ENCODE results near the gene RAB40B.
A peak's percentile ranks its signal among the peaks of the same experiment; 100 is the strongest.

Gene RAB40B

GRCh38 chr17:82723169-82723807, 24.8 kb upstream of the RAB40B start:
- Mint-ChIP-seq H3K27me3 (no peaks in the 10 kb centered on the region), H3K27ac (no peak overlapping the region), H3K4me3 (no peak overlapping the region), H3K4me1 (peaks cover under 1% of the 10 kb centered on the region), H3K36me3 (peaks cover 51% of the 10 kb centered on the region), H3K9me3 (no peaks in the 10 kb centered on the region)
- ATAC-seq, result no peak

- Mint-ChIP-seq H3K4me1 (peaks cover 9% of the 10 kb centered on the region), H3K9me3 (no peaks in the 10 kb centered on the region), H3K27ac (no peak overlapping the region), H3K36me3 (peaks cover 43% of the 10 kb centered on the region), H3K27me3 (no peaks in the 10 kb centered on the region), H3K4me3 (no peak overlapping the region)
- ATAC-seq, result no peak
Measured at GRCh38 chr17:82722341-82723013, 24.0 kb upstream of the RAB40B start.

- H3K27ac Mint-ChIP-seq, result no peak overlapping the region
- ATAC-seq, result no peak
- H3K4me3 Mint-ChIP-seq, result no peak overlapping the region
Measured at GRCh38 chr17:82720204-82720603, 21.7 kb upstream of the RAB40B start.

GRCh38 chr17:82718986-82719685, 20.6 kb upstream of the RAB40B start:
- no peaks in the 10 kb centered on the region for H3K27me3 Mint-ChIP-seq
- H3K36me3 Mint-ChIP-seq, result peaks cover 29% of the 10 kb centered on the region
- H3K9me3 Mint-ChIP-seq, result no peaks in the 10 kb centered on the region
- H3K4me3 Mint-ChIP-seq, result no peak overlapping the region
- no peak overlapping the region for H3K27ac Mint-ChIP-seq
- ATAC-seq, result no peak
- peaks cover 23% of the 10 kb centered on the region for H3K4me1 Mint-ChIP-seq

More at GRCh38 chr17:82720204-82720603, 21.7 kb upstream of the RAB40B start:
- H3K36me3 Mint-ChIP-seq, result peaks cover 29% of the 10 kb centered on the region
- H3K4me1 Mint-ChIP-seq, result peaks cover 23% of the 10 kb centered on the region
- H3K9me3 Mint-ChIP-seq, result no peaks in the 10 kb centered on the region
- H3K27me3 Mint-ChIP-seq, result no peaks in the 10 kb centered on the region

- peak within 1 kb of the TSS; percentile 79 for H3K27ac Mint-ChIP-seq
- peak; percentile 94 for ATAC-seq
- peak within 1 kb of the TSS; percentile 91 for H3K4me3 Mint-ChIP-seq
Measured at GRCh38 chr17:82716203-82717010, 17.9 kb upstream of the RAB40B start, which contains the start of gene FN3KRP. FN3KRP (plus strand) TSS chr17:82716706; CDS start chr17:82716756, 50 bp downstream.

GRCh38 chr17:82713071-82713723, 14.7 kb upstream of the RAB40B start:
- H3K4me1 Mint-ChIP-seq, result peaks cover 24% of the 10 kb centered on the region
- peaks cover 9% of the 10 kb centered on the region for H3K27me3 Mint-ChIP-seq
- H3K27ac Mint-ChIP-seq, result no peak overlapping the region
- no peaks in the 10 kb centered on the region for H3K9me3 Mint-ChIP-seq
- H3K36me3 Mint-ChIP-seq, result no peaks in the 10 kb centered on the region
- H3K4me3 Mint-ChIP-seq, result no peak overlapping the region
- no peak for ATAC-seq

More at GRCh38 chr17:82716203-82717010, 17.9 kb upstream of the RAB40B start, which contains the start of gene FN3KRP:
- Mint-ChIP-seq H3K4me1 (peaks cover 23% of the 10 kb centered on the region), H3K36me3 (peaks cover 12% of the 10 kb centered on the region), H3K27me3 (peaks cover 8% of the 10 kb centered on the region), H3K9me3 (no peaks in the 10 kb centered on the region)

- Mint-ChIP-seq H3K27me3 (peaks cover 9% of the 10 kb centered on the region), H3K36me3 (no peaks in the 10 kb centered on the region), H3K4me1 (peaks cover 14% of the 10 kb centered on the region), H3K27ac (no peak overlapping the region), H3K4me3 (no peak overlapping the region), H3K9me3 (no peaks in the 10 kb centered on the region)
- no peak for ATAC-seq
Measured at GRCh38 chr17:82710499-82711232, 12.2 kb upstream of the RAB40B start.

- no peak for ATAC-seq
- H3K27ac Mint-ChIP-seq, result no peak overlapping the region
- H3K9me3 Mint-ChIP-seq, result no peaks in the 10 kb centered on the region
- peaks cover 12% of the 10 kb centered on the region for H3K4me1 Mint-ChIP-seq
- peaks cover 9% of the 10 kb centered on the region for H3K27me3 Mint-ChIP-seq
- no peaks in the 10 kb centered on the region for H3K36me3 Mint-ChIP-seq
- H3K4me3 Mint-ChIP-seq, result no peak overlapping the region
Measured at GRCh38 chr17:82709676-82710498, 11.4 kb upstream of the RAB40B start.

GRCh38 chr17:82709024-82709675, 10.7 kb upstream of the RAB40B start:
- no peak overlapping the region for H3K4me3 Mint-ChIP-seq
- peaks cover 11% of the 10 kb centered on the region for H3K27me3 Mint-ChIP-seq
- no peaks in the 10 kb centered on the region for H3K36me3 Mint-ChIP-seq
- H3K9me3 Mint-ChIP-seq, result no peaks in the 10 kb centered on the region
- H3K4me1 Mint-ChIP-seq, result peaks cover 12% of the 10 kb centered on the region
- ATAC-seq, result peak; percentile 17
- no peak overlapping the region for H3K27ac Mint-ChIP-seq

GRCh38 chr17:82705756-82706155, 7.3 kb upstream of the RAB40B start:
- Mint-ChIP-seq H3K9me3 (no peaks in the 10 kb centered on the region), H3K27me3 (peaks cover 9% of the 10 kb centered on the region), H3K4me1 (peaks cover 12% of the 10 kb centered on the region), H3K4me3 (no peak overlapping the region), H3K27ac (no peak overlapping the region), H3K36me3 (no peaks in the 10 kb centered on the region)
- no peak for ATAC-seq

GRCh38 chr17:82704886-82705285, 6.4 kb upstream of the RAB40B start:
- ATAC-seq, result no peak
- Mint-ChIP-seq H3K4me1 (peaks cover 12% of the 10 kb centered on the region), H3K9me3 (no peaks in the 10 kb centered on the region), H3K4me3 (no peak overlapping the region), H3K27me3 (peaks cover 9% of the 10 kb centered on the region), H3K36me3 (no peaks in the 10 kb centered on the region), H3K27ac (no peak overlapping the region)

- H3K36me3 Mint-ChIP-seq, result no peaks in the 10 kb centered on the region
- H3K27me3 Mint-ChIP-seq, result peaks cover 9% of the 10 kb centered on the region
- peaks cover 15% of the 10 kb centered on the region for H3K4me1 Mint-ChIP-seq
- ATAC-seq, result no peak
- H3K27ac Mint-ChIP-seq, result peak overlapping the region; percentile 26
- H3K9me3 Mint-ChIP-seq, result no peaks in the 10 kb centered on the region
- no peak overlapping the region for H3K4me3 Mint-ChIP-seq
Measured at GRCh38 chr17:82703935-82704865, 5.7 kb upstream of the RAB40B start.
